PC-9 (cell line): ENCODE results near the gene PDPR. TPM values are rescaled to one million over a fixed set of nuclear protein-coding genes. Genes with fewer than 3 reads are reported as not detected.
"Not testable (repeated sequence)": the region's sequence is repeated elsewhere in the genome, so short reads cannot be mapped to it uniquely, and the experiment has no call there.

ENCODE experiments used
- Bru-seq: library from RNA; stranded (reverse); fragments of 400-500 nt; gene quantifications from one replicate; lab custom pipeline; 2021; lab: Mats Ljungman, UMichigan
- BruChase-seq, 2 experiments: library from RNA; stranded (reverse); fragments of 400-500 nt; gene quantifications; one replicate each; lab custom pipeline; 2021; lab: Mats Ljungman, UMichigan
- BruUV-seq: library from RNA; stranded (reverse); fragments of 400-500 nt; replicated peaks from 2 replicates; lab custom pipeline; 2021; lab: Mats Ljungman, UMichigan
- CTCF ChIA-PET: fragments of 300-600 bp; sonication (Branson Sonifier 250); formaldehyde crosslinking; loops from one replicate; lab custom pipeline; 2022; ENCODE audit warnings: antibody characterized with exemption; lab: Charles Lee
- POLR2A ChIA-PET: fragments of 300-600 bp; sonication (Branson Sonifier 250); formaldehyde crosslinking; loops from one replicate; lab custom pipeline; 2022; ENCODE audit warnings: antibody characterized with exemption; ENCODE audit not compliant: unreplicated experiment; lab: Charles Lee
- DNase-seq, 2 experiments: peaks; one replicate each; pipeline versions ENCODE4 v3.0.0 to v3.0.0-alpha.2; 2015 to 2022; ENCODE audit warnings: mixed read lengths in 1 of 2
- H2AFZ ChIP-seq: fragments of 200-600 bp; sonication (generic); 2 replicates; pipeline ENCODE4 v1.8.1; 2017; ENCODE audit warnings: antibody characterized with exemption
- H3F3A ChIP-seq: fragments of 200-600 bp; sonication (generic); 2 replicates; pipeline ENCODE4 v1.8.1; 2017; ENCODE audit warnings: antibody characterized with exemption, mild to moderate bottlenecking, low read depth; ENCODE audit not compliant: insufficient read depth
- H3K27ac ChIP-seq: fragments of 200-600 bp; sonication (generic); 2 replicates; pipeline ENCODE4 v1.6.1; 2016; ENCODE audit warnings: mixed run types
- H3K27me3 ChIP-seq: fragments of 200-600 bp; sonication (generic); 2 replicates; pipeline ENCODE4 v1.6.1; 2016; ENCODE audit warnings: low read depth, mixed run types; ENCODE audit not compliant: insufficient read depth
- H3K36me3 ChIP-seq: fragments of 200-600 bp; sonication (generic); 2 replicates; pipeline ENCODE4 v1.6.1; 2016; ENCODE audit warnings: low read depth, mixed run types
- H3K4me1 ChIP-seq: fragments of 200-600 bp; sonication (generic); replicated peaks from 2 replicates; pipeline ENCODE4 v1.6.1; 2016; ENCODE audit warnings: mixed run types; ENCODE audit not compliant: insufficient read depth
- H3K4me2 ChIP-seq: fragments of 200-600 bp; sonication (generic); 2 replicates; pipeline ENCODE4 v1.6.1; 2017; ENCODE audit warnings: mixed run types
- H3K4me3 ChIP-seq: fragments of 200-600 bp; sonication (generic); 2 replicates; pipeline ENCODE4 v1.6.1; 2016; ENCODE audit warnings: mixed run types
- H3K79me2 ChIP-seq: fragments of 200-600 bp; sonication (generic); 2 replicates; pipeline ENCODE4 v1.6.1; 2017; ENCODE audit warnings: low read depth, mixed run types
- H3K9me2 ChIP-seq: fragments of 200-600 bp; sonication (generic); 2 replicates; pipeline ENCODE4 v1.8.1; 2017; ENCODE audit warnings: mild to moderate bottlenecking; ENCODE audit not compliant: insufficient read depth
- H3K9me3 ChIP-seq: fragments of 200-600 bp; sonication (generic); 2 replicates; pipeline ENCODE4 v1.8.1; 2016; ENCODE audit warnings: low read depth; ENCODE audit not compliant: insufficient read depth
- H4K20me1 ChIP-seq: fragments of 200-600 bp; sonication (generic); 2 replicates; pipeline ENCODE4 v1.8.1; 2017; ENCODE audit not compliant: insufficient read depth
- intact Hi-C: fragments of 100-400 bp; cut with micrococcal nuclease; formaldehyde crosslinking; loops from one replicate; pipeline ENCODE4 v1.10.0; 2022; ENCODE audit not compliant: unreplicated experiment
- long read RNA-seq: library from polyadenylated mRNA; stranded (forward); transcript quantifications from one replicate; pipeline ENCODE4 v2.0.0, GENCODE V29; 2022
- total RNA-seq: library from RNA; stranded (reverse); gene quantifications from 2 replicates; pipeline ENCODE4 v1.2.3, GENCODE V29; 2021

PDPR gene
- total RNA-seq = 48.8 and 61.5 TPM in 2 replicates
- percentile 86 among the genes with signal in this experiment for Bru-seq, nascent RNA
- percentile 88 among the genes with signal in this experiment for BruChase-seq, experiment 1, labeled RNA remaining after a 2-hour chase
- BruChase-seq, experiment 2, labeled RNA remaining after a 6-hour chase = percentile 92 among the genes with signal in this experiment
- long read RNA-seq, partial matches to known transcripts = 17 of 28 reads
- long read RNA-seq, other reads (novel, unspliced or antisense) = 11 of 28 reads

DNA sequence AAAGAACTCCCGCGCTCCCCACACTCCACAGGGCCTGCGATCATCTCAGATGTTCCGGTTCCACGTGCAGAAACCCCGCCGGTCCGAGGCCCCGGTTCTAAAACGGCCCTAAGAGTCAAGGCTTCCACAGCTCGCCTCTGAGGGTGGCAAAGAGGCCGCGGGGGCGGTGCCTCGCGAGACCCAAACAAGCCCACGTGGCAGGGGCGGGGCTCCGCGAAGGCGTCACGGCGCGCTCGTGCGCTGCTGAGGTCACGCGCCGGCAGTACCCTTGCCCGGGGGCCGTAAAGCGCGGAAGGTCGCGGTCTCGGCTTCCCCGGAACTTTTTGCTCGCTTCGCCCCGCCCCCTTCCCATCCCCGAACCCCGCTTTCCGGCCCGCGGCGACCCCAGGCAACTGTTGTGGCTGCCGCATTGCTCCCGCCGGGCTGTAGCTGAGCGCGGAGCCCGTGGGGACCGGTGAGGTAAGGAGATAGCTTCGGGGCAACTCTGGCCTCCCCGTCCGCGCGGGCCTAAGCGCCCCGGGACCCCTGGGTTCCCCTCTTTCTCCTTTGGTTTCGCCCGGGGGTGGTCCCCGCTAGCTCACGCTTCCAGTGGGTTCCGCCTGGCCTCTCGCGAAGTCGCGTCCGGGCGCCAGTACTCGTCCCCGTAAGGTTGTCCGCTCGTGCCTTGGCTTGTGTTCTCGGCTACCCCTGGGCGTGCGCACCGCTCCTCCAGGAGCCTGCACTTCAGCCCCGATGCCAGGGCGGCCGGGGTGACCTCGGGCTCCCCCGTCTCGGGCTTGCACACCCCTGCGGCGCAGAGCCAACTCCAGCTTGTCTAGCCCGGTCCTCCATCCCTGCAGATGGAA is at the start of gene PDPR:
TSS of gene PDPR (plus strand) at position 351 of the 845 bp plus-strand sequence. CDS start 6,161 bp downstream, outside the sequence.
- H3K4me1 ChIP-seq, H3K27ac ChIP-seq, H3K9me3 ChIP-seq, H3K27me3 ChIP-seq, CTCF ChIA-PET, H3F3A ChIP-seq, POLR2A ChIA-PET, H4K20me1 ChIP-seq, intact Hi-C loops, H3K9me2 ChIP-seq, H3K36me3 ChIP-seq: not testable (repeated sequence)
- TSS peak; percentile 42 for BruUV-seq
- peak; percentile 70 to 91 for DNase-seq
- peak within 1 kb of the TSS; percentile 62 for H3K4me2 ChIP-seq
- H2AFZ ChIP-seq = peak within 1 kb of the TSS; percentile 77
- 0 out of 2 replicates have a peak, but pooled peaks cover 12% of the 10 kb centered on the region for H3K79me2 ChIP-seq
- peak within 1 kb of the TSS; percentile 76 for H3K4me3 ChIP-seq

- H3K9me2 ChIP-seq, H3K4me1 ChIP-seq, H3K9me3 ChIP-seq, H3K36me3 ChIP-seq, CTCF ChIA-PET, intact Hi-C loops, H3K27ac ChIP-seq, H4K20me1 ChIP-seq, POLR2A ChIA-PET, H3F3A ChIP-seq, BruUV-seq, H3K27me3 ChIP-seq: not testable (repeated sequence)
- H3K4me2 ChIP-seq = peak overlapping the region; percentile 98
- H2AFZ ChIP-seq = peak overlapping the region; percentile 78
- peaks cover 44% of the 10 kb centered on the region for H3K79me2 ChIP-seq
- DNase-seq = peak; percentile 39 to 44
- peak overlapping the region; percentile 62 for H3K4me3 ChIP-seq
These were observed 49.2 kb upstream of the PDPR start for GRCh38 chr16:70064841-70065370.

DNA sequence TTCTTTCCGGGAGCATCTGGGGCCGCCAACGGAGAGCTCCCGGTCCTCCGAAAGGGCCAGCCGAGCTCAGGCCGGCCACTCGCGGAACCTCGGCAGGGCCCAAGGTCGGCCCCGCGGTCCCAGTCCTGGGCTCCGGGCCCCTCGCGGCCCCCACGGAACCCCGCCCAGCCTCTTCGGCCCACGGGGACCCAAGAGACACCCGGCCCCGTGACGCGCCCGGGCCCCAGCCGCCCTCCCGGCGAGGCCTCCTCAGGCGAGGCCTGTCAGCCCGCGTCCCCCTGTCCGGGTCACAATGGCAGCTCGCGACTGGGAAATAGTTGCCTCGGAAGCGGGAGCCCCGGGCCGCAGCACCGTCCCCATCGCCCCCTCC is 48.8 kb upstream of the PDPR start:
- intact Hi-C loops, H3K9me3 ChIP-seq, CTCF ChIA-PET, H3F3A ChIP-seq, H3K36me3 ChIP-seq, H3K27me3 ChIP-seq, H3K4me1 ChIP-seq, H3K9me2 ChIP-seq, H3K27ac ChIP-seq, POLR2A ChIA-PET, H4K20me1 ChIP-seq, DNase-seq: not testable (repeated sequence)
- H3K79me2 ChIP-seq = peaks cover 44% of the 10 kb centered on the region
- H2AFZ ChIP-seq = peak overlapping the region; percentile 78
- peak overlapping the region; percentile 98 for H3K4me2 ChIP-seq
- peak overlapping the region; percentile 62 for H3K4me3 ChIP-seq
- TSS peak; percentile 26 for BruUV-seq

DNA sequence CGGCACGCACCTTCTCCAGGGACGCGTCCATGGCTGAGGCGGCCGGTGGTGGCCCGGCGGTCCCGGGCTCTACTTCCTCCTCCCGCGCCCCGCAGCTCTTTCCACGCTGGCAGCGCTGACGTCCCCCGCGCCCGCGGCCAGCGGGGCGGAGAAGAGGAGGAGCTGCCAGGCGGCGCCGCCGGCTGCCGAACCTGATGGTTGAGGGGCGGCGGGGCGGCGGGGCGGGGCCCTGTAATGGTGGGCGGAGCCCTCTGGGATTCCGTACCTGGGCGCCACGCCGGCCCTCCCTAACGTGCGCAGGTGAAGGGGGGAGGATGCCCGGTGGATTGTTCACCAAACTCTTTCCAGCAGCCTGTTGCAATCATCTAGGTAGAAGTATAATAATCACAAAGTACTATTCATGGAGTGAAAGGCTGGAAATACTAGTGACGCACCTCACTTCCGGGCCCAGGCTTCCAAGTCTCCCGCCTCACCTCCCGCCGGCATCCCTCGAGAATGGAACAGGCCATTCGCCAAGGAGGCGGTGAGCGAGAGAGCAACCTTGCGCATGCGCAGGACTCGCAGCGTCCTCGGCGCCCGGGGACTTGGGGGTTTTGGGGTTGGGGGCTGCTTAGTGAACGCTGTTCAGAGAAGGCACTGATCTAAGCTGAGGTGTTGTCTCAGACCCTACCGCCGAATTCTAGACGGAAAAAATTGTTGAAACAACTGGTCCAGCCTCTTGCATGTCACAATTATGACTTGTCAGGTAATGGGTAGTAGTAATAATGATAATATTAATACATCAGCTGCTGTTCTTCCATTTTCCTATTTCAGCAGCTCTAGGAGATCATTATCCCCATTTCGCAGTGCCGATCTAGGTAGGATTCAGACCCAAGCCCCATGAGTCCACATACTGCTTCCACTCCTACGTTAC is 48.1 kb upstream of the PDPR start:
- H3K36me3 ChIP-seq, H3K27me3 ChIP-seq, CTCF ChIA-PET, H4K20me1 ChIP-seq, BruUV-seq, H3K4me1 ChIP-seq, intact Hi-C loops, H3F3A ChIP-seq, H3K9me3 ChIP-seq, H3K9me2 ChIP-seq: not testable (repeated sequence)
- POLR2A ChIA-PET = interaction anchor here (0.6 kb wide), 1 partner anchor 932 kb away, joined by 5 read pairs; no protein-coding TSS in a partner anchor
- peak; percentile 69 to 92 for DNase-seq
- H3K27ac ChIP-seq = peak overlapping the region; percentile 64
- H2AFZ ChIP-seq = peak overlapping the region; percentile 74; the same call in 1 of the 2 replicates
- H3K79me2 ChIP-seq = peaks cover 41% of the 10 kb centered on the region
- H3K4me2 ChIP-seq = peak overlapping the region; percentile 98
- peak overlapping the region; percentile 62; the same call in 1 of the 2 replicates for H3K4me3 ChIP-seq

GRCh38 chr16:70066751-70067150 is 47.4 kb upstream of the PDPR start:
- H3K4me1 ChIP-seq, H3K27me3 ChIP-seq, intact Hi-C loops, H3K9me3 ChIP-seq, H2AFZ ChIP-seq, H3F3A ChIP-seq, H3K27ac ChIP-seq, H3K9me2 ChIP-seq, H4K20me1 ChIP-seq, H3K36me3 ChIP-seq, POLR2A ChIA-PET, CTCF ChIA-PET: not testable (repeated sequence)
- TSS peak; percentile 81 for BruUV-seq
- peak in 1 of 2 experiments; percentile 17 for DNase-seq
- peaks cover 33% of the 10 kb centered on the region for H3K79me2 ChIP-seq
- H3K4me2 ChIP-seq = peak overlapping the region; percentile 98
- H3K4me3 ChIP-seq = peak overlapping the region; percentile 62; the same call in 1 of the 2 replicates

DNA sequence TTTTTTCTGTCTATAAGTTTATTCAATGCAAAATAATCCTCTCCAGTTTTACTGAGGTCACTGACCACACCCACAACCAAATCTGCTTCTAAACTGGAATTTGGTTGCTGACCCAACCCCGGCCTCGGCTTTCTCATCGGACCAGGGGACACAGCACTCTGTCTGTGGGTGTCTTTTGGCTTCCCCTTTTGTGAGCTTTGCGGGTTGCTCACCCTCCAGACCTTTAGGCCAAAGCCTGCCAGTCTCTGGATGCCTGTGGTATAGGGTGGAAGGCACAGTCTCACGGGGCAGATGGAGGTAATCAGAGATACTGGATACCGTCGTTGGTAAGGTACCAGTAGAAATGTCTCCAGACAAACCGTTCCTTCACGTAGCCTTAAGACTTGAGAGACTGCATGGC is 35.1 kb upstream of the PDPR start:
- CTCF ChIA-PET = not testable (repeated sequence)

More for the DNA sequence above, 35.1 kb upstream of the PDPR start:
- H3K27me3 ChIP-seq, H3K36me3 ChIP-seq, H4K20me1 ChIP-seq, H3K4me1 ChIP-seq, H3K4me2 ChIP-seq, H2AFZ ChIP-seq, DNase-seq, POLR2A ChIA-PET, H3K4me3 ChIP-seq, H3K9me3 ChIP-seq, intact Hi-C loops, BruUV-seq, H3F3A ChIP-seq, H3K79me2 ChIP-seq, H3K9me2 ChIP-seq, H3K27ac ChIP-seq: not testable (repeated sequence)
